Activated naive CD4-positive, alpha-beta T cell treated with anti-CD3 and anti-CD28 coated beads, Interleukin-2, amount 10 ng/mL, durations not matched to agents 7 days and 5 days (primary cell): ENCODE data around the gene MMP24.

Experiments used
- CTCF ChIA-PET: fragments of 350-600 bp; sonication (Branson Sonifier 250); formaldehyde crosslinking; loops from one replicate; lab custom pipeline; 2021; ENCODE audit warnings: antibody characterized with exemption; lab: Charles Lee
- DNase-seq: peaks from one replicate; pipeline ENCODE4 v3.0.0-alpha.2; 2020
- H3K27ac Mint-ChIP-seq: one replicate; pipeline ENCODE4 v1.8.0; 2021; ENCODE audit warnings: mild to moderate bottlenecking, moderate library complexity, mixed read lengths
- H3K27me3 Mint-ChIP-seq: one replicate; pipeline ENCODE4 v1.8.0; 2021; ENCODE audit warnings: mild to moderate bottlenecking, mixed read lengths
- H3K36me3 Mint-ChIP-seq: one replicate; pipeline ENCODE4 v1.8.0; 2021; ENCODE audit warnings: mixed read lengths
- H3K4me1 Mint-ChIP-seq: one replicate; pipeline ENCODE4 v1.8.0; 2021; ENCODE audit warnings: mixed read lengths
- H3K4me3 Mint-ChIP-seq: one replicate; pipeline ENCODE4 v1.8.0; 2021; ENCODE audit warnings: mild to moderate bottlenecking, moderate library complexity, mixed read lengths
- H3K9me3 Mint-ChIP-seq: one replicate; pipeline ENCODE4 v1.8.0; 2021; ENCODE audit warnings: mixed read lengths

Gene MMP24

DNA sequence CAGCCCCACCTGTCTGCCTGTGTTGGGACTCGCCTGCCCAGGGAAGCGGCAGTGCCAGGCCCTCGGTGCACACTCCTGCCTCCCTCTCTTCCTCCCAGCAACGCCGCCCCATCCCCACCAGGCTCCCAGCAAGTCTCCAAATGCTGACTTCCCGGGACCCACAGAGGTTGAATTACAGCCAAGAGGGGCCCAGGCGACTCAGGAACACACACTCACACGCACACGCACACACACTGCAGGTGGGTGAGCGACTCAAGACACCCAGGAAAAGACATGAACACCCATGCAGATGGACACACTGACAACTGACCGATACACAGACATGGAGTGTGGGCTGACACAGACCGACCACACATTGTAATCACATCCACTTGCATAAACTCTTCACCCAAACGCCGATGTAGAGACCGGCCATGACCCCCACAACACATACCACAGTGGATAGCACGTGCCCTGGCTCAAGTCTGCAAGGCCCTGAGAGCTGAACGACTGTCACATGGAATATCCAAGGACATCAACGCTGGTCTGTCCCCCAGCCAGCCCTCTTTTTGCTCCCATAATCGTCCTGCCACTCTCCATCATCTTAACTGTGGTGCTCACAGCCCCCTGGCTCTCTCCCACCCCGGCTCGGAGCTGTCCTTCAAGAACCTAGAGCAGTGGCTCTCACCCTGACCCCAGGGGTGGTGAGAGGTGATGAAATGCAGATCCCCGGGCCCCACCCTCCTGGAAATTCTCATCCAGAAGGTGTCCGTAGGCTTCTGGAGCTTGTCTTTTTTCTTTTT lies 66.2 kb downstream of the MMP24 start:
- no peak overlapping the region for H3K4me3 Mint-ChIP-seq
- DNase-seq = no peak
- no peaks in the 10 kb centered on the region for H3K4me1 Mint-ChIP-seq
- no peak overlapping the region for H3K27ac Mint-ChIP-seq
- CTCF ChIA-PET = interaction anchor here (0.8 to 1.5 kb wide), 2 partner anchors 8 to 10 kb away, joined by 3 read pairs; partner anchors contain the start of gene EIF6
- peaks cover 57% of the 10 kb centered on the region for H3K27me3 Mint-ChIP-seq
- no peaks in the 10 kb centered on the region for H3K9me3 Mint-ChIP-seq
- no peaks in the 10 kb centered on the region for H3K36me3 Mint-ChIP-seq

DNA sequence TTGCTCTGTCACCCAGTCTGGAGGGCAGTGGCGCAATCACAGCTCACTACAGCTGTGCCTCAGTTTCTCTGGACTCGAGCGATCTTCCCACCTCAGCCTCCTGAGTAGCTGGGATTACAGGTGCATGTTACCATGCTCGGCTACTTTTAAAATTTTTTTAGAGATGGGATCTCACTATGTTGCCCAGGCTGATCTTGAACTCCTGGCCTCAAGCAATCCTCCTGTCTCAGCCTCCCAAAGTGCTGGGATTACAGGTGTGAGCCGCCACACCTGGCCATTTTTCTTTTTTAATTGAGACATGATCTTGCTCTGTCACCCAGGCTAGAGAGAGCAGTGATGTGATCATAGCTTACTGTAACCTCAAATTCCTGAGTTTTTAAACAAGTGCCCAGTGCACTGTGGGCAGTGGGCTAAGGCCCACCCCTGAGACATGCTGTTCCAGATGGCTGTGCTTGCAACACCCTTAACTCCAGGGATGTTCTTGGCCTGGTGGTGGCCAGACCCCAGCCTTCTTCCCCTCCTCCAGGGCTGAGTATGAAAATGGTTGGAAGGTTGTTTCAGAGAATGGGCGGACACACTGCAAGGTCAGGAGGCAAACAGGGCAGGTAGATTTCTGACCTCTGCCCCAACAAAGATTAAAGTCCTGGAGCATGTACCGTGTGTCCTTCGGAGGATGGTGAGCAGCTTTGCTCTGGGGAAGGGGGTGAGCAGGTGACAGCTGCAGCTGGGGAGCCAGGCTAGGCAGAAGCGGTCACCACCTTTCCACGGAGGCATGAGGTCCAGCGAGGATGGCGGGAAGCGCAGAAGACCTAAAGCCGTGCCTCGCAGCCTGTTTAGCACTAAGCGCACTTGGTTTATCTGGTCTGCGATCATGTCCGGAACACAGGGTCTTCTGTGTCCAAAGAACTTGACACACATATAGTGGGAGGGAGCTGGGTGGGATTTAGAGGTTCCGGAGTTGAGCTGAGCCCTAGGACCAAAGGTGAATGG lies 67.1 kb downstream of the MMP24 start:
- Mint-ChIP-seq H3K36me3 (no peaks in the 10 kb centered on the region), H3K27ac (no peak overlapping the region), H3K4me3 (no peak overlapping the region), H3K27me3 (peaks cover 53% of the 10 kb centered on the region), H3K4me1 (no peaks in the 10 kb centered on the region), H3K9me3 (no peaks in the 10 kb centered on the region)
- CTCF ChIA-PET = interaction anchor here (0.8 to 1.5 kb wide), 3 partner anchors 9 to 153 kb away, joined by 3 read pairs; partner anchors contain the start of gene EIF6
- DNase-seq = no peak

DNA sequence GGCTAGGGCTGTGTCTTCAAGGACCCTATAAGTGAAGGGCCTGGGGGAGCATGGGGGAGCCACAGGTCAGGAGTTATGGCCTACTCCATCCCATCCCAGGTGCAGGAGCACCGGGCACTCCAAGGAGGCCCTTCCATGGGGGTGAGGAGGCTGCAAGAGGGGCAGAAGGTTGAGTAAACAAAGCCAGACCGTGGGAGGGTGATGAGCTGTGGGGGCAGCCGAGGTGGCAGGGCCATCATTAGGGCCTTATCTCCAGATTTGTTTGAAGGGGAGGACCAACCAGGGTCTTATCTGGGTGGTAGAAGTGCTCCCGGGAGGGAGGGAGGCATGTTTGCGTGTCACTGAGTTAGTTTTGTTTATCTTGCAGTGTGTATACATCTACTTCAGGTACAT lies 67.8 kb downstream of the MMP24 start:
- Mint-ChIP-seq H3K36me3 (no peaks in the 10 kb centered on the region), H3K4me1 (no peaks in the 10 kb centered on the region)
- CTCF ChIA-PET = interaction anchor here (0.8 to 1.5 kb wide), 2 partner anchors 8 to 153 kb away, joined by 3 read pairs; no protein-coding TSS in a partner anchor

DNA sequence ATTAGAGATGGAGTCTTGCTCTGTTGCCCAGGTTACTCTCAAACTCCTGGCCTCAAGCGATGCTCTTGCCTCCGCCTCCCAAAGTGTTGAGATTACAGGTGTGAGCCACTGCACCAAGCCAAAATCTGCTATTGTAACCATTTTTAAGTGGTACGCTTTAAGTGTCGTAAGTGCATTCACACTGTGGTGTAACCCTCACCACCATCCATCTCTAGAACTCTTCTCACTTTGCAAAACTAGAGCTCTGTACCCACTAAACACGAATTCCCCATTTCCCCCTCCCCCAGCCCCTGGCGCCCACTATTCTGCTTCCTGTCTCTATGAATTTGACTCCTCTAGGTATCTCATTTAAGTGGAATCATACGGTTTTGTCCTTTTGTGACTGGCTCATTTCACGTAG lies 68.6 kb downstream of the MMP24 start:
- DNase-seq = no peak
- H3K9me3 Mint-ChIP-seq = no peaks in the 10 kb centered on the region
- H3K27ac Mint-ChIP-seq = no peak overlapping the region
- H3K4me1 Mint-ChIP-seq = no peaks in the 10 kb centered on the region
- H3K36me3 Mint-ChIP-seq = no peaks in the 10 kb centered on the region
- peaks cover 51% of the 10 kb centered on the region for H3K27me3 Mint-ChIP-seq
- no peak overlapping the region for H3K4me3 Mint-ChIP-seq
- CTCF ChIA-PET = no interaction called here

More for the DNA sequence above, 67.8 kb downstream of the MMP24 start:
- no peak for DNase-seq
- H3K9me3 Mint-ChIP-seq = no peaks in the 10 kb centered on the region
- peaks cover 57% of the 10 kb centered on the region for H3K27me3 Mint-ChIP-seq
- H3K4me3 Mint-ChIP-seq = no peak overlapping the region
- no peak overlapping the region for H3K27ac Mint-ChIP-seq

DNA sequence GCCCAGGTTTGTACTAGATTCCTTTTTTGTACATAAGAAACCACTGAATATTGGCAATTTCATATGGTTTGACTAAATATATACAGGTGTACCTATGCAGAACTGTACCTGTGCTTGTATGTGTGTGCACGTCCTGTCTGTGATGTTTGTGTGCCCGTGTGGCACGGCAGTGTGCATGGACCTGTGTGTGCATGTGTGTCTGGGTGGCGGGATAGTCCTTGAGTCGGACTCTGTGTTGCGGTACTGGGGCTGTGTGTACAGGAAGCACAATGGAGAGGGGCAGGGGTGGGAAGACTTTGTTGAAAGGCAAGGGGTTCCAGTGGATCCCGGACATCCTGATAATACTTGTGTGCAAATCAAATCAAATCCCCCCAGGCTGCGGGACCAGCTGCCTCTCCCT lies 69.2 kb downstream of the MMP24 start:
- H3K4me3 Mint-ChIP-seq = no peak overlapping the region
- no peak overlapping the region for H3K27ac Mint-ChIP-seq
- no peaks in the 10 kb centered on the region for H3K36me3 Mint-ChIP-seq
- CTCF ChIA-PET = no interaction called here
- no peak for DNase-seq
- peaks cover 45% of the 10 kb centered on the region for H3K27me3 Mint-ChIP-seq
- no peaks in the 10 kb centered on the region for H3K9me3 Mint-ChIP-seq
- no peaks in the 10 kb centered on the region for H3K4me1 Mint-ChIP-seq

DNA sequence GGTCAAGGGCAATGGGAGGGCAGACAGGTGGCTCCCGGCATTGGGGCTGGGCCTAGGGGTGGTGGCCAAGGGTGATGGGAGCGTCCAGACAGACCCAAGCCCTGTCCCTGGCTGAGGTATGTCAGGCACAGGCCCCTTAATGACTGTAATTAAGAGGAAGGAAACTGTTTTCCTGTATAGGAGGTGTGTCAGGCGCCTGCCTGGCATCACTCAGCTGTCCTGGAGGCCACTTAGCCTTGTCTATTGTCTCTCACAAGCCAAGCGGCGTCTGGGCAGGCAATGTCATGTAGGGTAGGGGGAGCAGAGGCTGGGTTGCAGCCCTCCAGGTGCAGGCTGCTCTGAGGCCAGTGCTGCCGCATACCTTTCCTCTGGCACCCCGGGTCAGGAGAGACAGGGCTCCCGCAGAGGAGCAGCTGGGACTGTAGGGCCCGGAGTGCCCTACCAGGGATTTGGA lies 69.6 kb downstream of the MMP24 start:
- Mint-ChIP-seq H3K36me3 (no peaks in the 10 kb centered on the region), H3K4me1 (no peaks in the 10 kb centered on the region), H3K27ac (no peak overlapping the region), H3K4me3 (no peak overlapping the region), H3K27me3 (peaks cover 41% of the 10 kb centered on the region), H3K9me3 (no peaks in the 10 kb centered on the region)
- CTCF ChIA-PET = no interaction called here
- no peak for DNase-seq

DNA sequence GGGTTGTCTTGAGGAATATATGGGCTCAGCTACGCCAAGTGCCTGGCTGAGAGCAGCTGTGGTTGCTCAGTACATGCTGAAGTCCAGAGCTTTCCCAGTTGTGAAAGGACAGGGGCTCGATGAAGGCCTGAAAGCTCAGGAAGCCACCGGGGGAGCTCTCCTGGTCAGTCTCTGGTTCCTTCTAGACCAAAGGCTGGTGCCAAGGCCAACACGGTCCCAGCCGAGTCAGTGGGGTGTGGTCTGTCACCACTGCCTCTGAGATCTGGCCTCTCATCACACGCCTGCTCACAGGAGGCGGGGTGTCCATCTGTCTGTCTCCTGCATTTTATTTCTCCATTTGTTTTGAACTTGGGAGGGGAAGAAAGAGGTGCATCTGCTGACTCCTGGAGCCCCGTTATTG lies 70.7 kb downstream of the MMP24 start:
- no peak overlapping the region for H3K4me3 Mint-ChIP-seq
- H3K36me3 Mint-ChIP-seq = no peaks in the 10 kb centered on the region
- H3K4me1 Mint-ChIP-seq = no peaks in the 10 kb centered on the region
- CTCF ChIA-PET = interaction anchor here (1.1 kb wide), 1 partner anchor 9 kb away, joined by 3 read pairs; no protein-coding TSS in a partner anchor
- no peak for DNase-seq
- H3K27ac Mint-ChIP-seq = no peak overlapping the region
- H3K9me3 Mint-ChIP-seq = no peaks in the 10 kb centered on the region
- peaks cover 34% of the 10 kb centered on the region for H3K27me3 Mint-ChIP-seq

DNA sequence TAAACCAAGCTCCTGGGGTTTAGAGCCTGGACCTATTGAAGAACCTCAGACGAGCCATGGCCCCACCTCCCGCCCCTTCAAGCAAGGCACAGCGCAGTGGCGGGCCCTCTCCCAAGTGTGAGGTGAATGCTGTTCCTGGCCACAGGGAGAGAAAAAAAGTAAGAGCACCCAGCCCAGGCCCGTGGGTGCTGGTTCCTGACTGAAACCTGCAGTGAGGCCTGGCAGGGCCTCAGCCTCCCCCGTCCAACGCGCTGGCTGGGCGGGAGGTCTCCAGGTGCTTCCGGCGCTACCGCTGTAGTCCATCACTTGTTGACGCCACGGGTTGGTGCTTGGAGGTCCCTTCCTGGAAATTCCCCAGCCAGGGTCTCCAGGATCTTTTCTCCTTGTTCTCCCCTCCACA lies 71.2 kb downstream of the MMP24 start:
- no peak for DNase-seq
- H3K4me3 Mint-ChIP-seq = no peak overlapping the region
- H3K36me3 Mint-ChIP-seq = no peaks in the 10 kb centered on the region
- CTCF ChIA-PET = interaction anchor here (1.1 to 1.7 kb wide), 2 partner anchors 8 to 143 kb away, joined by 3 to 4 read pairs; no protein-coding TSS in a partner anchor
- H3K27ac Mint-ChIP-seq = no peak overlapping the region
- H3K4me1 Mint-ChIP-seq = no peaks in the 10 kb centered on the region
- H3K9me3 Mint-ChIP-seq = no peaks in the 10 kb centered on the region
- peaks cover 34% of the 10 kb centered on the region for H3K27me3 Mint-ChIP-seq

DNA sequence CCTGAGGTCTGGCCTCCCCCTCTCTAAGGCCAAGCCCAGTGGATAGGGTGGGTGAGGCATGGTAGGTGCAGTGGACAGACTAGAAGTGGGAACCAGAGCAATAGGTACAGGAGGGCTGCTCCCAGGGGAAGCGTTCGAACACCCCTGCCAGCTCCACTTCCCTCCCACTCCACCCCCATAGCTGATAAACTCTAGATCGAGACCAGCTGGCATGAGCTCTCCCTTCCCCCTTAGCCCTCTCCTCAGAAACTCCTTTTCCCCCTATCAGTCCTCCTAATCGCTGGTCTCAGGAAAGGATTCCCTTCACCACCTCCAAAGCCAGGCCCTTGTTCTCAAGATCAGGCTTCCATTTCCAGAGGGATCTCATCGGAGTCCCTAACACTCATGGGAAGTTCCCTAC lies 71.8 kb downstream of the MMP24 start:
- Mint-ChIP-seq H3K9me3 (no peaks in the 10 kb centered on the region), H3K4me1 (no peaks in the 10 kb centered on the region), H3K27me3 (peaks cover 31% of the 10 kb centered on the region), H3K36me3 (no peaks in the 10 kb centered on the region), H3K4me3 (no peak overlapping the region), H3K27ac (no peak overlapping the region)
- DNase-seq = no peak
- CTCF ChIA-PET = interaction anchor here (0.9 to 1.7 kb wide), 2 partner anchors 8 to 142 kb away, joined by 3 to 4 read pairs; no protein-coding TSS in a partner anchor

DNA sequence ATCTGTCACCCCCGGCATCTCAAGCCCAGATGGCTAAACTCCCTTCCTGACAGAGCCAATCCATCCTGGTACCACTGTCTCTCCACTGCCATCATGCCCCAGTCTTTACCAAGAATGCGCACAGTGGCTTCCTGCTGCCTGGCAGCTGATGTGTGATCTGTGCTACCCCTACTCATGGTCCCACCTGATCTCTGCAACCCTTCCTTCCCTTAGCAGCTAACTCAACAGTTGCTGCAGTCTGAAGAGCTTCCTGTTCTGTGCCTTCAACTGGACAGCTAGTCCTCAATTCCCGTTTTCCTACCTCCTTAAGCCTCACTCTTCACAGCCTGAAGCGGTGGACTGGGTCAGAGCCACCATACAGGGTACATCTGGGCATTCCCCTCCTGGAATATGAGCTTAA lies 73.3 kb downstream of the MMP24 start:
- CTCF ChIA-PET = interaction anchor here (2.7 kb wide), 1 partner anchor 30 kb away, joined by 11 read pairs; no protein-coding TSS in a partner anchor

DNA sequence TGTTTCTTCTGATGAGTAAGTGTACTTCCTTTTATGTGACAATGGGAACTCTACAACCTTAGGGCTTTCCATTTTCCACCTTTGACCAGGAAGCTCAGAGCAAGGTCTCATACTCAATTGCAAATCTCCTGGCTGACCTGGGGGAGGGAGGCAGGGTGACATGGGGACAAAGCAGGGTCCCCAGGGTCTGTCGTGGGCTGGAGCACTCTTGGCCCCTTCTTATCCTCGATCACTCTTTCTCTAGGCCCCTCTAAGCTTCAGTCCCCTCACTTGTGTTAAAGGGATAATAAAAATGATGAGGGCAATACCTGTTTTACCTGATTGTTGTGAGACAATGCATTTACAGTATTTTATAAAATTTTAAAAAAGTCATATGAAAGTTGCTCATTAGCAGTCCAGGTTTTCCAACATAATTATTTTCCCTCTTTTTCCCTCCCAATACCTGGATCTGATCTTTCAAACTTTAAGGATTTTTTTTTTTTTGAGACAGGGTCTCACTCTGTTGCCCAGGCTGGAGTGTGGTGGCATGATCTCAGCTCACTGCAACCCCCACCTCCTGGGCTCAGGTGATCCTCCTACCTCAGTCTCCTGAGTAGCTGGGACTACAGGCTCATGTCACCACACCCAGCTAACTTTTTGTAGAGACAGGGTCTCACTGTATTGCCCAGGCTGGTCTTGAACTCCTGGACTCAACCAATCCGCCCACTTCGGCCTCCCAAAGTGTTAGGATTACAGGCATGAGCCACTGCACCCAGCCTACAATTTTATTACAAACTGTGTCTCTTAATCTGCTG lies 74.2 kb downstream of the MMP24 start:
- DNase-seq = no peak
- CTCF ChIA-PET = interaction anchor here (0.6 to 8.6 kb wide), 4 partner anchors 29 to 682 kb away, joined by 3 to 101 read pairs (median 7); partner anchors contain the start of gene GDF5
- H3K4me3 Mint-ChIP-seq = no peak overlapping the region
- peaks cover 1% of the 10 kb centered on the region for H3K36me3 Mint-ChIP-seq
- H3K27me3 Mint-ChIP-seq = peaks cover 17% of the 10 kb centered on the region
- H3K4me1 Mint-ChIP-seq = peaks cover 14% of the 10 kb centered on the region
- H3K27ac Mint-ChIP-seq = no peak overlapping the region
- H3K9me3 Mint-ChIP-seq = no peaks in the 10 kb centered on the region

More for the DNA sequence above, 73.3 kb downstream of the MMP24 start:
- DNase-seq = no peak
- Mint-ChIP-seq H3K27me3 (peaks cover 19% of the 10 kb centered on the region), H3K27ac (no peak overlapping the region), H3K4me3 (no peak overlapping the region), H3K9me3 (no peaks in the 10 kb centered on the region), H3K36me3 (peaks cover 1% of the 10 kb centered on the region), H3K4me1 (peaks cover 6% of the 10 kb centered on the region)

DNA sequence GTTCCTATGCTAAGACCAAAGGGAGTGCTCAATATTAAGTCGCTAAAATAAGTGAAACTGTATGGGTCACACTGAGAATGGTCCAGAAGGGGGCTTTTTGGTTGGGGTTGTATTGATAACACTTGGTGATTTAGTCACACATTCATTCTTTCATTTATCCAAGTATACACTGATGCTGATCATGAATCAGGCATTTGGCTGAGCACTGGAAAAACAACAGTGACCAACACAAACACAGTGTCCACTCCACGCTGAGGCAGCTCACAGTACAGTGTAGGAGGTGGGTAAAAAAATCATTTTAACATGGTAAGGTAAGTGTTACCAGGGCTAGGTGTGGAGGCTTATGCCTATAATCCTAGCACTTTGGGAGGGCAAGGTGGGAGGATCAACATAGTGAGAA lies 74.9 kb downstream of the MMP24 start:
- Mint-ChIP-seq H3K4me3 (no peak overlapping the region), H3K4me1 (peaks cover 20% of the 10 kb centered on the region), H3K9me3 (no peaks in the 10 kb centered on the region), H3K27me3 (peaks cover 11% of the 10 kb centered on the region), H3K27ac (no peak overlapping the region), H3K36me3 (peaks cover 1% of the 10 kb centered on the region)
- CTCF ChIA-PET = interaction anchor here (1.0 to 8.6 kb wide), 4 partner anchors 9 to 146 kb away, joined by 3 to 101 read pairs (median 7); partner anchors contain the start of gene GDF5
- DNase-seq = no peak
